ENCODE measurements around the gene ZFP30. TPM values are rescaled to one million over a fixed set of nuclear protein-coding genes. Genes with fewer than 3 reads are reported as not detected.

ZFP30 gene
- total and polyA plus RNA-seq, 2 experiments from 2014 or later, result 2.1 to 6.3 TPM

DNA sequence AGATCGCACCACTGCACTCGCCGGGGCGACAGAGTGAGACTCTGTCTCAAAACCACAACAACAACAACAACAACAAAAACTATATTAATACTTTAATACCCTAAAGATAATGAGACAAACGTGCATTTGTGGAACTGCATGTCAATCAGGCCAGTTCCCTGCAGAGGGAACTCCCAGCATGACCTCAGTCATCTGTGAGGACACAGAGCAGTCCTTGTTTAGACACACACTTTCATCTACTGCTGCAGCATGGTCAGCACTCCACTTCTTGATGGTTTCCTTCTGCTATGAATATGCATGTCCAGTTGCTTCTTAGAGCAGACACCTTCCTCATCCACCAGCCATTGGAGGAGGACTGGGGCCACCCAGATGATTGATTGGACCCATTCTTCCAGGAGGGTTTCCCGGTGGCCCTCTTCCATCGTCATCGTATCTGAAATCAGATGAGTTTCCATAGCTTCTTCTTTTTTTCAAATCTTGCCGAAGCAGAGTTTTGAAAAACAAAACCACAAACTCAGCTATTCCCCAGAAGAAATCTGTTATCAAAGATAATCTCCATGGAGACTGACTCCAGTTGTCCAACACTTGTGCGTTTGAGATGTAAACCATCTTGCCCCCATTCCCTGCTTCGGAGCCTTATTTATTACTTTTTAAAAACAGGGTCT, 37.8 kb upstream of the ZFP30 start:
- H3K36me3 Mint-ChIP-seq (ENCODE audit: low read depth), result peaks cover 19% of the 10 kb centered on the region
- no peaks in the 10 kb centered on the region for H3K79me2 ChIP-seq (replicated peaks; ENCODE audit: insufficient read depth)
- H3F3A ChIP-seq (replicated peaks; ENCODE audit: low read depth), result no peaks in the 10 kb centered on the region
- peaks cover 11% of the 10 kb centered on the region for H3K4me1 Mint-ChIP-seq
- no peak overlapping the region for H3K27ac ChIP-seq (ENCODE audit: low read depth)
- no peak overlapping the region for H3K4me3 ChIP-seq
- no peak overlapping the region; the same call in 1 of the 2 replicates for H3K4me2 ChIP-seq
- peaks cover 45% of the 10 kb centered on the region for H3K27me3 ChIP-seq (ENCODE audit: insufficient read depth)
- no peak for ATAC-seq
- no peak overlapping the region for H2AFZ ChIP-seq
- DNase-seq (ENCODE audit: low spot score), result no peak
- H3K4me1 ChIP-seq (ENCODE audit: insufficient read depth), result peaks cover 5% of the 10 kb centered on the region
- no peaks in the 10 kb centered on the region; the same call in 1 of the 2 replicates for H3K9me2 ChIP-seq (ENCODE audit: insufficient read depth)
- H3K36me3 ChIP-seq (ENCODE audit: insufficient read depth), result no peaks in the 10 kb centered on the region
- no peak overlapping the region for H3K27ac Mint-ChIP-seq
- no peaks in the 10 kb centered on the region for H4K20me1 ChIP-seq (replicated peaks; ENCODE audit: insufficient read depth)
- H3K27me3 Mint-ChIP-seq (ENCODE audit: insufficient read depth, low read depth, poor library complexity), result peaks cover 46% of the 10 kb centered on the region
- peaks cover 12% of the 10 kb centered on the region for H3K9me3 Mint-ChIP-seq
- TF ChIP-seq, protein P1, sequence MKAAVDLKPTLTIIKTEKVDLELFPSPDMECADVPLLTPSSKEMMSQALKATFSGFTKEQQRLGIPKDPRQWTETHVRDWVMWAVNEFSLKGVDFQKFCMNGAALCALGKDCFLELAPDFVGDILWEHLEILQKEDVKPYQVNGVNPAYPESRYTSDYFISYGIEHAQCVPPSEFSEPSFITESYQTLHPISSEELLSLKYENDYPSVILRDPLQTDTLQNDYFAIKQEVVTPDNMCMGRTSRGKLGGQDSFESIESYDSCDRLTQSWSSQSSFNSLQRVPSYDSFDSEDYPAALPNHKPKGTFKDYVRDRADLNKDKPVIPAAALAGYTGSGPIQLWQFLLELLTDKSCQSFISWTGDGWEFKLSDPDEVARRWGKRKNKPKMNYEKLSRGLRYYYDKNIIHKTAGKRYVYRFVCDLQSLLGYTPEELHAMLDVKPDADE (IDR thresholded peaks at IDR 0.05), result no peak
- no peak for TF ChIP-seq POLR2AphosphoS5 (IDR thresholded peaks at IDR 0.05; ENCODE audit: low read depth)
- no peak for TF ChIP-seq ZNF114 (CRISPR knock-in tag; IDR thresholded peaks at IDR 0.05)
- TF ChIP-seq, protein P2, sequence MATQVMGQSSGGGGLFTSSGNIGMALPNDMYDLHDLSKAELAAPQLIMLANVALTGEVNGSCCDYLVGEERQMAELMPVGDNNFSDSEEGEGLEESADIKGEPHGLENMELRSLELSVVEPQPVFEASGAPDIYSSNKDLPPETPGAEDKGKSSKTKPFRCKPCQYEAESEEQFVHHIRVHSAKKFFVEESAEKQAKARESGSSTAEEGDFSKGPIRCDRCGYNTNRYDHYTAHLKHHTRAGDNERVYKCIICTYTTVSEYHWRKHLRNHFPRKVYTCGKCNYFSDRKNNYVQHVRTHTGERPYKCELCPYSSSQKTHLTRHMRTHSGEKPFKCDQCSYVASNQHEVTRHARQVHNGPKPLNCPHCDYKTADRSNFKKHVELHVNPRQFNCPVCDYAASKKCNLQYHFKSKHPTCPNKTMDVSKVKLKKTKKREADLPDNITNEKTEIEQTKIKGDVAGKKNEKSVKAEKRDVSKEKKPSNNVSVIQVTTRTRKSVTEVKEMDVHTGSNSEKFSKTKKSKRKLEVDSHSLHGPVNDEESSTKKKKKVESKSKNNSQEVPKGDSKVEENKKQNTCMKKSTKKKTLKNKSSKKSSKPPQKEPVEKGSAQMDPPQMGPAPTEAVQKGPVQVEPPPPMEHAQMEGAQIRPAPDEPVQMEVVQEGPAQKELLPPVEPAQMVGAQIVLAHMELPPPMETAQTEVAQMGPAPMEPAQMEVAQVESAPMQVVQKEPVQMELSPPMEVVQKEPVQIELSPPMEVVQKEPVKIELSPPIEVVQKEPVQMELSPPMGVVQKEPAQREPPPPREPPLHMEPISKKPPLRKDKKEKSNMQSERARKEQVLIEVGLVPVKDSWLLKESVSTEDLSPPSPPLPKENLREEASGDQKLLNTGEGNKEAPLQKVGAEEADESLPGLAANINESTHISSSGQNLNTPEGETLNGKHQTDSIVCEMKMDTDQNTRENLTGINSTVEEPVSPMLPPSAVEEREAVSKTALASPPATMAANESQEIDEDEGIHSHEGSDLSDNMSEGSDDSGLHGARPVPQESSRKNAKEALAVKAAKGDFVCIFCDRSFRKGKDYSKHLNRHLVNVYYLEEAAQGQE (IDR thresholded peaks at IDR 0.05; ENCODE audit: unreplicated experiment), result no peak
- no peak for TF ChIP-seq JUNB (IDR thresholded peaks at IDR 0.05; ENCODE audit: unreplicated experiment)
- TF ChIP-seq ZNF331 (CRISPR knock-in tag; IDR thresholded peaks at IDR 0.05; ENCODE audit: low read depth), result no peak
- TF ChIP-seq, protein P3, sequence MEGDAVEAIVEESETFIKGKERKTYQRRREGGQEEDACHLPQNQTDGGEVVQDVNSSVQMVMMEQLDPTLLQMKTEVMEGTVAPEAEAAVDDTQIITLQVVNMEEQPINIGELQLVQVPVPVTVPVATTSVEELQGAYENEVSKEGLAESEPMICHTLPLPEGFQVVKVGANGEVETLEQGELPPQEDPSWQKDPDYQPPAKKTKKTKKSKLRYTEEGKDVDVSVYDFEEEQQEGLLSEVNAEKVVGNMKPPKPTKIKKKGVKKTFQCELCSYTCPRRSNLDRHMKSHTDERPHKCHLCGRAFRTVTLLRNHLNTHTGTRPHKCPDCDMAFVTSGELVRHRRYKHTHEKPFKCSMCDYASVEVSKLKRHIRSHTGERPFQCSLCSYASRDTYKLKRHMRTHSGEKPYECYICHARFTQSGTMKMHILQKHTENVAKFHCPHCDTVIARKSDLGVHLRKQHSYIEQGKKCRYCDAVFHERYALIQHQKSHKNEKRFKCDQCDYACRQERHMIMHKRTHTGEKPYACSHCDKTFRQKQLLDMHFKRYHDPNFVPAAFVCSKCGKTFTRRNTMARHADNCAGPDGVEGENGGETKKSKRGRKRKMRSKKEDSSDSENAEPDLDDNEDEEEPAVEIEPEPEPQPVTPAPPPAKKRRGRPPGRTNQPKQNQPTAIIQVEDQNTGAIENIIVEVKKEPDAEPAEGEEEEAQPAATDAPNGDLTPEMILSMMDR (conservative IDR thresholded peaks at IDR 0.05; ENCODE audit: low read depth in 2 of 2), result no peak
- TF ChIP-seq CREB1 (CRISPR knock-in tag; IDR thresholded peaks at IDR 0.05; ENCODE audit: low read depth), result no peak
- TF ChIP-seq, protein P4, sequence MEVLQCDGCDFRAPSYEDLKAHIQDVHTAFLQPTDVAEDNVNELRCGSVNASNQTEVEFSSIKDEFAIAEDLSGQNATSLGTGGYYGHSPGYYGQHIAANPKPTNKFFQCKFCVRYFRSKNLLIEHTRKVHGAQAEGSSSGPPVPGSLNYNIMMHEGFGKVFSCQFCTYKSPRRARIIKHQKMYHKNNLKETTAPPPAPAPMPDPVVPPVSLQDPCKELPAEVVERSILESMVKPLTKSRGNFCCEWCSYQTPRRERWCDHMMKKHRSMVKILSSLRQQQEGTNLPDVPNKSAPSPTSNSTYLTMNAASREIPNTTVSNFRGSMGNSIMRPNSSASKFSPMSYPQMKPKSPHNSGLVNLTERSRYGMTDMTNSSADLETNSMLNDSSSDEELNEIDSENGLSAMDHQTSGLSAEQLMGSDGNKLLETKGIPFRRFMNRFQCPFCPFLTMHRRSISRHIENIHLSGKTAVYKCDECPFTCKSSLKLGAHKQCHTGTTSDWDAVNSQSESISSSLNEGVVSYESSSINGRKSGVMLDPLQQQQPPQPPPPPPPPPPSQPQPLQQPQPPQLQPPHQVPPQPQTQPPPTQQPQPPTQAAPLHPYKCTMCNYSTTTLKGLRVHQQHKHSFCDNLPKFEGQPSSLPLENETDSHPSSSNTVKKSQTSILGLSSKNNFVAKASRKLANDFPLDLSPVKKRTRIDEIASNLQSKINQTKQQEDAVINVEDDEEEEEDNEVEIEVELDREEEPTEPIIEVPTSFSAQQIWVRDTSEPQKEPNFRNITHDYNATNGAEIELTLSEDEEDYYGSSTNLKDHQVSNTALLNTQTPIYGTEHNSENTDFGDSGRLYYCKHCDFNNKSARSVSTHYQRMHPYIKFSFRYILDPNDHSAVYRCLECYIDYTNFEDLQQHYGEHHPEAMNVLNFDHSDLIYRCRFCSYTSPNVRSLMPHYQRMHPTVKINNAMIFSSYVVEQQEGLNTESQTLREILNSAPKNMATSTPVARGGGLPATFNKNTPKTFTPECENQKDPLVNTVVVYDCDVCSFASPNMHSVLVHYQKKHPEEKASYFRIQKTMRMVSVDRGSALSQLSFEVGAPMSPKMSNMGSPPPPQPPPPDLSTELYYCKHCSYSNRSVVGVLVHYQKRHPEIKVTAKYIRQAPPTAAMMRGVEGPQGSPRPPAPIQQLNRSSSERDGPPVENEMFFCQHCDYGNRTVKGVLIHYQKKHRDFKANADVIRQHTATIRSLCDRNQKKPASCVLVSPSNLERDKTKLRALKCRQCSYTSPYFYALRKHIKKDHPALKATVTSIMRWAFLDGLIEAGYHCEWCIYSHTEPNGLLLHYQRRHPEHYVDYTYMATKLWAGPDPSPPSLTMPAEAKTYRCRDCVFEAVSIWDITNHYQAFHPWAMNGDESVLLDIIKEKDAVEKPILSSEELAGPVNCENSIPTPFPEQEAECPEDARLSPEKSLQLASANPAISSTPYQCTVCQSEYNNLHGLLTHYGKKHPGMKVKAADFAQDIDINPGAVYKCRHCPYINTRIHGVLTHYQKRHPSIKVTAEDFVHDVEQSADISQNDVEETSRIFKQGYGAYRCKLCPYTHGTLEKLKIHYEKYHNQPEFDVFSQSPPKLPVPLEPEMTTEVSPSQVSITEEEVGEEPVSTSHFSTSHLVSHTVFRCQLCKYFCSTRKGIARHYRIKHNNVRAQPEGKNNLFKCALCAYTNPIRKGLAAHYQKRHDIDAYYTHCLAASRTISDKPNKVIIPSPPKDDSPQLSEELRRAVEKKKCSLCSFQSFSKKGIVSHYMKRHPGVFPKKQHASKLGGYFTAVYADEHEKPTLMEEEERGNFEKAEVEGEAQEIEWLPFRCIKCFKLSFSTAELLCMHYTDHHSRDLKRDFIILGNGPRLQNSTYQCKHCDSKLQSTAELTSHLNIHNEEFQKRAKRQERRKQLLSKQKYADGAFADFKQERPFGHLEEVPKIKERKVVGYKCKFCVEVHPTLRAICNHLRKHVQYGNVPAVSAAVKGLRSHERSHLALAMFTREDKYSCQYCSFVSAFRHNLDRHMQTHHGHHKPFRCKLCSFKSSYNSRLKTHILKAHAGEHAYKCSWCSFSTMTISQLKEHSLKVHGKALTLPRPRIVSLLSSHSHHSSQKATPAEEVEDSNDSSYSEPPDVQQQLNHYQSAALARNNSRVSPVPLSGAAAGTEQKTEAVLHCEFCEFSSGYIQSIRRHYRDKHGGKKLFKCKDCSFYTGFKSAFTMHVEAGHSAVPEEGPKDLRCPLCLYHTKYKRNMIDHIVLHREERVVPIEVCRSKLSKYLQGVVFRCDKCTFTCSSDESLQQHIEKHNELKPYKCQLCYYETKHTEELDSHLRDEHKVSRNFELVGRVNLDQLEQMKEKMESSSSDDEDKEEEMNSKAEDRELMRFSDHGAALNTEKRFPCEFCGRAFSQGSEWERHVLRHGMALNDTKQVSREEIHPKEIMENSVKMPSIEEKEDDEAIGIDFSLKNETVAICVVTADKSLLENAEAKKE (CRISPR knock-in tag; IDR thresholded peaks at IDR 0.05), result no peak
- no peak for TF ChIP-seq NANOG (IDR thresholded peaks at IDR 0.05; ENCODE audit: borderline replicate concordance)
- TF ChIP-seq EZH2phosphoT487 (IDR thresholded peaks at IDR 0.05; ENCODE audit: unreplicated experiment), result no peak
- TF ChIP-seq EZH2 (IDR thresholded peaks at IDR 0.05; ENCODE audit: low read depth, unreplicated experiment), result no peak
- no peak overlapping the region for H3K4me3 Mint-ChIP-seq
